H1 (cell line): ENCODE data around the gene ARHGEF19. TPM values are rescaled to one million over a fixed set of nuclear protein-coding genes. Genes with fewer than 3 reads are reported as not detected.
A peak's percentile ranks its signal among the peaks of the same experiment; 100 is the strongest.

Experiments
- CTCF ChIA-PET: fragments of 300-600 bp; sonication (Branson Sonifier 250); formaldehyde crosslinking; loops from one replicate; lab custom pipeline; 2021; ENCODE audit not compliant: partially characterized antibody; lab: Charles Lee
- POLR2A ChIA-PET: fragments of 300-600 bp; sonication (Branson Sonifier 250); formaldehyde crosslinking; loops from one replicate; lab custom pipeline; 2021; ENCODE audit warnings: inconsistent platforms; ENCODE audit not compliant: partially characterized antibody; lab: Charles Lee
- DNase-seq, 2 experiments: peaks; one replicate each; pipeline versions ENCODE4 v3.0.0 to v3.0.0-alpha.2; 2010 to 2022; ENCODE audit warnings: low spot score in 2 of 2, low read depth in 1 of 2, mixed read lengths in 1 of 2
- FAIRE-seq: peaks from 2 replicates; lab custom pipeline; 2011; peaks lifted over from hg19 to GRCh38; lab: Jason Lieb, UNC
- H2AFZ ChIP-seq: 2 replicates; pipeline ENCODE4 v1.8.1; 2012; ENCODE audit warnings: low read length, inconsistent platforms
- H2AK5ac ChIP-seq: 2 replicates; pipeline ENCODE4 v1.6.1; 2013; ENCODE audit warnings: low read depth, low read length
- H2BK120ac ChIP-seq: replicated peaks from 2 replicates; pipeline ENCODE3; 2013; ENCODE audit warnings: low read depth, low read length, inconsistent platforms
- H2BK12ac ChIP-seq: 2 replicates; pipeline ENCODE4 v1.6.1; 2013; ENCODE audit warnings: low read depth, low read length
- H2BK15ac ChIP-seq: 2 replicates; pipeline ENCODE4 v1.6.1; 2013; ENCODE audit warnings: low read length
- H2BK20ac ChIP-seq: 2 replicates; pipeline ENCODE4 v1.6.1; 2013; ENCODE audit warnings: low read length
- H2BK5ac ChIP-seq: 2 replicates; pipeline ENCODE4 v1.6.1; 2013; ENCODE audit warnings: low read depth, low read length
- H3K14ac ChIP-seq: 2 replicates; pipeline ENCODE4 v1.6.1; 2013; ENCODE audit warnings: inconsistent platforms; ENCODE audit not compliant: insufficient read length
- H3K18ac ChIP-seq: 2 replicates; pipeline ENCODE4 v1.6.1; 2013; ENCODE audit warnings: low read length; ENCODE audit errors: extremely low read depth
- H3K23ac ChIP-seq: 2 replicates; pipeline ENCODE4 v1.6.1; 2013; ENCODE audit warnings: inconsistent platforms; ENCODE audit not compliant: insufficient read length
- H3K23me2 ChIP-seq: 2 replicates; pipeline ENCODE4 v1.6.1; 2013; ENCODE audit warnings: low read depth, low read length
- H3K27ac ChIP-seq: 2 replicates; pipeline ENCODE4 v1.6.1; 2011; ENCODE audit warnings: low read depth, low read length, inconsistent platforms
- H3K27me3 ChIP-seq, 4 experiments: replicated peaks in 1 of 4; 1 replicate in 1 of 4; 2 replicates in 3 of 4; pipeline versions ENCODE4 v1.6.1 to v1.8.1; 2011 to 2013; ENCODE audit warnings: low read length in 3 of 4, mild to moderate bottlenecking in 3 of 4, inconsistent platforms in 2 of 4, mixed read lengths in 2 of 4, moderate library complexity in 1 of 4; ENCODE audit not compliant: control insufficient read depth in 3 of 4, insufficient read depth in 3 of 4; ENCODE audit errors: extremely low read depth in 1 of 4
- H3K36me3 ChIP-seq, 4 experiments: 2 replicates each; pipeline versions ENCODE4 v1.6.1 to v1.8.1; 2011 to 2013; ENCODE audit warnings: mild to moderate bottlenecking in 4 of 4, low read length in 3 of 4, moderate library complexity in 2 of 4, control low read depth in 1 of 4, inconsistent platforms in 1 of 4; ENCODE audit not compliant: insufficient read depth in 4 of 4, control insufficient read depth in 2 of 4
- H3K4ac ChIP-seq: replicated peaks from 2 replicates; pipeline ENCODE3; 2013; ENCODE audit warnings: low read length, low read depth, mixed read lengths, inconsistent platforms; ENCODE audit not compliant: insufficient read length
- H3K4me1 ChIP-seq, 4 experiments: replicated peaks in 1 of 4; 1 replicate in 1 of 4; 2 replicates in 3 of 4; pipeline versions ENCODE4 v1.6.1 to v1.8.1; 2011 to 2013; ENCODE audit warnings: low read length in 3 of 4, inconsistent platforms in 2 of 4, mixed read lengths in 1 of 4; ENCODE audit not compliant: insufficient read depth in 4 of 4, control insufficient read depth in 3 of 4
- H3K4me2 ChIP-seq, 2 experiments: 2 replicates each; pipeline versions ENCODE4 v1.6.1 to v1.8.1; 2011 to 2013; ENCODE audit warnings: low read depth in 2 of 2, low read length in 2 of 2, control low read depth in 1 of 2, inconsistent platforms in 1 of 2, mild to moderate bottlenecking in 1 of 2; ENCODE audit not compliant: insufficient read depth in 1 of 2
- H3K4me3 ChIP-seq, 4 experiments: fragments of 200-600, 300-600 bp in 1 of 4; sonication (generic), shearing (Covaris generic), sonication (Bioruptor Twin) in 1 of 4; 2 replicates each; pipeline versions ENCODE4 v1.5.1 to v1.8.1; 2011 to 2016; ENCODE audit warnings: low read length in 4 of 4, low read depth in 3 of 4, control low read depth in 2 of 4, inconsistent platforms in 2 of 4, mild to moderate bottlenecking in 2 of 4, mixed read lengths in 1 of 4, moderate library complexity in 1 of 4; ENCODE audit not compliant: insufficient read depth in 2 of 4; ENCODE audit errors: extremely low read depth in 1 of 4
- H3K56ac ChIP-seq: replicated peaks from 2 replicates; pipeline ENCODE3; 2013; ENCODE audit warnings: low read depth, mild to moderate bottlenecking, mixed read lengths, low read length, inconsistent platforms; ENCODE audit not compliant: insufficient read length
- H3K79me1 ChIP-seq: 2 replicates; pipeline ENCODE4 v1.6.1; 2013; ENCODE audit warnings: low read depth, low read length, control low read depth
- H3K79me2 ChIP-seq, 2 experiments: 2 replicates each; pipeline versions ENCODE4 v1.6.1 to v1.8.1; 2012 to 2013; ENCODE audit warnings: low read length in 2 of 2, mild to moderate bottlenecking in 2 of 2, inconsistent platforms in 1 of 2; ENCODE audit not compliant: insufficient read depth in 2 of 2, control insufficient read depth in 1 of 2
- H3K9ac ChIP-seq, 4 experiments: replicated peaks in 1 of 4; 1 replicate in 1 of 4; 2 replicates in 3 of 4; pipeline versions ENCODE4 v1.6.1 to v1.8.1; 2011 to 2013; ENCODE audit warnings: low read depth in 3 of 4, low read length in 3 of 4, control low read depth in 2 of 4, mild to moderate bottlenecking in 2 of 4, moderate library complexity in 2 of 4, inconsistent platforms in 1 of 4; ENCODE audit errors: extremely low read depth in 1 of 4
- H3K9me3 ChIP-seq, 2 experiments: 2 replicates each; pipeline versions ENCODE4 v1.6.1 to v1.8.1; 2012 to 2013; ENCODE audit warnings: mild to moderate bottlenecking in 2 of 2, moderate library complexity in 2 of 2, control low read depth in 1 of 2, inconsistent platforms in 1 of 2, low read depth in 1 of 2, low read length in 1 of 2, mixed read lengths in 1 of 2; ENCODE audit not compliant: insufficient read depth in 2 of 2
- H4K20me1 ChIP-seq, 2 experiments: replicated peaks in 1 of 2; 2 replicates each; pipeline versions ENCODE3 to v1.8.1; 2011 to 2013; ENCODE audit warnings: inconsistent platforms in 2 of 2, low read length in 2 of 2, mild to moderate bottlenecking in 1 of 2; ENCODE audit not compliant: insufficient read depth in 2 of 2, control insufficient read depth in 1 of 2
- H4K5ac ChIP-seq: 2 replicates; pipeline ENCODE4 v1.6.1; 2013; ENCODE audit warnings: low read length, low read depth, mixed read lengths, inconsistent platforms; ENCODE audit not compliant: insufficient read length
- H4K8ac ChIP-seq: 2 replicates; pipeline ENCODE4 v1.8.0; 2013; ENCODE audit warnings: mild to moderate bottlenecking, moderate library complexity, low read length, inconsistent platforms; ENCODE audit not compliant: insufficient read depth; ENCODE audit errors: extremely low read depth
- H4K91ac ChIP-seq: replicated peaks from 2 replicates; pipeline ENCODE3; 2013; ENCODE audit warnings: low read length, mixed read lengths, inconsistent platforms; ENCODE audit not compliant: insufficient read length
- CEBPB ChIP-seq: IDR thresholded peaks from 2 replicates; pipeline ENCODE4 v1.6.1; 2012; ENCODE audit warnings: low read depth, low read length
- RNF2 ChIP-seq: fragments of 200-900, 300-1000 bp; sonication (generic); IDR thresholded peaks from 2 replicates; pipeline ENCODE4 v1.7.1; 2016; ENCODE audit warnings: borderline replicate concordance, low read depth, mild to moderate bottlenecking, antibody characterized with exemption, low read length; ENCODE audit not compliant: poor library complexity, severe bottlenecking; ENCODE audit errors: missing control alignments
- TAF7 ChIP-seq: optimal IDR thresholded peaks from 2 replicates; pipeline ENCODE3; 2011; ENCODE audit warnings: low read depth, mild to moderate bottlenecking, inconsistent platforms, low read length, moderate library complexity, borderline replicate concordance
- WGBS, 2 experiments: shearing (Covaris generic) in 1 of 2; methylation state at CpG; one replicate each; pipeline versions ENCODE4 v1.1.6 to v1.1.7; 2013 to 2015; ENCODE audit warnings: low lambda C conversion rate in 2 of 2, mixed read lengths in 2 of 2, inconsistent platforms in 1 of 2, low coverage in 1 of 2, missing lambda C conversion rate in 1 of 2; ENCODE audit not compliant: insufficient replicate concordance in 2 of 2, insufficient coverage in 1 of 2, insufficient read length in 1 of 2; ENCODE audit errors: extremely low coverage in 1 of 2, missing lambda C conversion rate in 1 of 2; 5-methylcytosine and 5-hydroxymethylcytosine counted together
- polyA plus RNA-seq, 7 experiments: library from polyadenylated mRNA; depleted of rRNA in 3 of 7; stranded (reverse) in 5 of 7; unstranded in 2 of 7; fragments of >200 nt in 5 of 7; fragments of 200-250 nt in 2 of 7; gene quantifications; 1 replicate in 5 of 7; 2 replicates in 1 of 7; 4 replicates in 1 of 7; pipeline versions ENCODE4 v1.2.1 to v1.2.3, GENCODE V29; 2011 to 2013; ENCODE audit warnings: missing spikeins in 2 of 7, mixed read lengths in 2 of 7
- total RNA-seq: library from RNA; stranded (reverse); fragmentation: NEBNext Ultra II Directional; extraction: Animal tissue kit (Norgen Biotek cat#: 25700); gene quantifications from 2 replicates; pipeline ENCODE4 v1.2.1, GENCODE V29; 2021

Gene ARHGEF19
- total and polyA plus RNA-seq, 2 of the 8 experiments (the other 6 are each of a cell fraction or from before 2014, with no cell fraction given): 47.5 to 56.4 TPM

DNA sequence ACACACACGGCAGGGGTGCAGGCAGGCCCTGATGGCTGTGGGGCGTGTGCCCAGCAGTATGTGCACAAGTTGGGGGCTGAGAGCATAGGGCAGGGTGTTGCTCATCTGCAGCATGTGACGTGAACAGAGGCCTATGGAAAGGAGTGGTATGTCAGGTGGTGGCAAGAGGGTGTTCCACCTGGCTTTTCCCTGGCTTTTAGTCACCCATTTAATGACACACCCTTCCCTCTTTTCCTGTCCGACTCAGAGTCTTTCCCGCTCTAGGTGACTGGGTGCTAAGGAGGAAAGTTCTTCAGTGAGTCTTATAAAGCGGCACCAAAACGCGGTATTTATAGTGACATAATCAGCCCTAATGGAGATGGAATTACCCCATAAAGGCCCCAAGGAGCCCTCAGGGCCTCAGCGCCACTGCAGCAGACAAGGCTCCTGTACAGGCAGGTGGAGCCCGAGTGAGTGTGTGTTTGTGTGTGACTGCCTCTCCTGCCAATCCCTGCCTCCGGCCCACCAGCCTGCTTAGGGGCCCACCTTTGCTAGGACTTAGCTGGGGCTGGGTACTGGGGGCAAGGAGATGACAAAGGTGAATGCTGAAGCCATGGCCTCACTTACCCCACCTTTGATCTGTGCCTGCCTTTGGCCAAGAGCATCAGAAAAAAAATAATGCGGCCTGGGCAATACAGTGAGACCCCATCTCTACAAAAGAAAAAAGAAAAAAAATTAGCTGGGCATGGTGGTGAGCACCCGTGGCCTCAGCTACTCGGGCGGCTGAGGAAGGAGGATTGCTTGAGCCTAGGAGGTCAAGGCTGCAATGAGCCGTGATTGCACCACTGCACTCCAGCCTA is 53.2 kb downstream of the ARHGEF19 start:
- Histone ChIP-seq H3K56ac (no peak overlapping the region), H4K20me1 (peaks cover 0 to under 1% of the 10 kb centered on the region in 2 experiments), H2BK15ac (peak overlapping the region; percentile 72; the same call in 1 of the 2 replicates), H2AK5ac (peak overlapping the region; percentile 88), H3K27me3 (peaks cover 0 to 10% (median 6%) of the 10 kb centered on the region in 4 experiments; a peak in 4 of 7 replicates), H4K8ac (no peak overlapping the region), H2BK120ac (no peak overlapping the region), H2BK20ac (peak overlapping the region; percentile 90; the same call in 1 of the 2 replicates), H3K36me3 (no peaks in the 10 kb centered on the region), H3K27ac (no peak overlapping the region), H3K4me2 (no peak overlapping the region), H4K91ac (peak overlapping the region; percentile 81), H3K9ac (no peak overlapping the region), H3K14ac (no peak overlapping the region), H3K18ac (no peak overlapping the region), H2BK12ac (peak overlapping the region; percentile 98; the same call in 1 of the 2 replicates), H3K4me1 (peaks cover 9 to 22% (median 12%) of the 10 kb centered on the region in 4 experiments), H3K23me2 (peaks cover 16% of the 10 kb centered on the region), H2BK5ac (no peak overlapping the region; the same call in 1 of the 2 replicates), H3K9me3 (no peaks in the 10 kb centered on the region), H3K4me3 (no peak overlapping the region), H3K79me1 (no peaks in the 10 kb centered on the region; the same call in none of the 2 replicates), H3K79me2 (peaks cover 5 to 12% of the 10 kb centered on the region in 2 experiments; a peak in 3 of 4 replicates), H3K23ac (no peak overlapping the region), H4K5ac (no peak overlapping the region), H3K4ac (peak overlapping the region; percentile 74), H2AFZ (no peak overlapping the region)
- TF ChIP-seq CEBPB (no peak), TAF7 (no peak), RNF2 (no peak)
- FAIRE-seq: no peak
- CTCF ChIA-PET: interaction anchor here (1.1 kb wide), 1 partner anchor 80 kb away, joined by 4 read pairs; no protein-coding TSS in a partner anchor
- 78% methylated on average over 15 of the region's 16 CpGs; no CpG with 5 or more reads in 1 of the 2 experiments for WGBS, 2 experiments
- POLR2A ChIA-PET: interaction anchor here (5.0 kb wide), 1 partner anchor 13 kb away, joined by 52 read pairs; no protein-coding TSS in a partner anchor
- DNase-seq: no peak
